Pons (tissue), 1 donor: ENCODE results near the gene LBH.
A peak's percentile ranks its signal among the peaks of the same experiment; 100 is the strongest.

Experiments used
- DNase-seq: peaks from one replicate; pipeline ENCODE4 v3.0.0-alpha.2; 2016; ENCODE audit warnings: low spot score

Gene LBH

GRCh38 chr2:30231212-30231995 is at the start of gene LBH:
TSS of gene LBH (plus strand) at chr2:30231534. CDS start at chr2:30231739, 205 bp downstream.
- peak; percentile 77 for DNase-seq

DNA sequence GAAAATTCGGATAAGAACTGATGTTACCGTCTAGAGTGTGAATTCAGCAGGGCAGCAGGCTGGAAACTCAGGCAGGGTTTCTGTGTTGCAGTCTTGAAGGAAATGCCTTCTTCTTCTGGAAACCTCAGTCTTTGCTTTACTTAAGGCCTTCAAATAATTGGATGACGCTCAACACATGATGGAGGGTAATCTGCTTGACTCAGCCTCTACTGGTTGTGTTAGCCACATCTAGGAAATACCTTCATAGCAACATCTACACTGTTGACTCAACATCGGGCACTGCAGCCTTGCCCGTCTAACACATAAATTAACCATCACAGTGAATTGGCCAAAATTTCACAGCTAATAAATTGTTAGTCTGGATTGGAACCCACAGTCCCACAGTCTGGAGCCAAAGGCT is 47.3 kb upstream of the LBH start:
- DNase-seq: no peak

GRCh38 chr2:30185178-30185577 is 46.2 kb upstream of the LBH start:
- DNase-seq: no peak

DNA sequence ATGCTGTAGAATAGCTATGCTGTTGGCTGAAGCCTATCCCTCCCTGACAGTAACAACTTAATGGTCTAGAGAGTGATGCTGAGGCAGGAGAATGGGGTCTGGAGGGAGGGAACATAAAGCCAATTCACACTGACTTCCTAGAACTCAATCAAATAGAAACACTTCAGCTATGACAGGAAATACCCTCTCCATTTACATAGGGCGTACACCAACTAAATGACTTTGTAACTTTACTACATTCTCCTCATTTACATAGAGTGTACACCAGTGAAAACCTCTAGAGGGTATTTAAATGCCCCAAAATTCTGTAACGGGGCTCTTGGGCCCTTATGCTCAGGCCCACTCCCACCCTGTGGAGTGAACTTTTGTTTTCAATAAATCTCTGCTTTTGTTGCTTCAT is 43.0 kb upstream of the LBH start:
- DNase-seq: no peak

- no peak for DNase-seq
These were observed 40.7 kb upstream of the LBH start for GRCh38 chr2:30190637-30191036.

- no peak for DNase-seq
These were observed 40.2 kb upstream of the LBH start for GRCh38 chr2:30191107-30191506.

DNA sequence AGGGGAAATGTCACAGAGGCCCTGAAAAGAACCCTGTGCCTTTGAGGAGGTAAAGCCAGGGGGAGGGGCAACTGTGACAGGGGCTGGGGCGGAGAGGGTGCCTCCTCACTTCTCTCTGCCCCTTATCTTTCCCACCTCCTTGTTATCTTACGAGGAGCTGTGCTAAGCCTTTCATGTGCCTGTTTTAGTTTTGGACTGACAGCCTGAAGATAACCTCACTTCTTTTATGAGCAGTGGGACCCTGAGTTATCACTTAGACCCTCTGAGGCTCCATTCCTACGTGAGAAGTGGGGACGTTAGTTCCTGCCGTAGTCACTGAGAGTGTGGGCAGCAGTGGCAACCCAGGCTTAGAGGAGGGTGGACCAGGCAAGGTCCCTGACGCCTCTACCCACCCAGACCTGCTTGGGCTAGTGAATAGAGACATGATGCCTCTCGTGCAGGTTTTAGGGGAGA is 39.5 kb upstream of the LBH start:
- DNase-seq: no peak

- no peak for DNase-seq
These were observed 39.0 kb upstream of the LBH start for GRCh38 chr2:30192314-30192713.

GRCh38 chr2:30193104-30193681 is 38.1 kb upstream of the LBH start:
- no peak for DNase-seq

DNA sequence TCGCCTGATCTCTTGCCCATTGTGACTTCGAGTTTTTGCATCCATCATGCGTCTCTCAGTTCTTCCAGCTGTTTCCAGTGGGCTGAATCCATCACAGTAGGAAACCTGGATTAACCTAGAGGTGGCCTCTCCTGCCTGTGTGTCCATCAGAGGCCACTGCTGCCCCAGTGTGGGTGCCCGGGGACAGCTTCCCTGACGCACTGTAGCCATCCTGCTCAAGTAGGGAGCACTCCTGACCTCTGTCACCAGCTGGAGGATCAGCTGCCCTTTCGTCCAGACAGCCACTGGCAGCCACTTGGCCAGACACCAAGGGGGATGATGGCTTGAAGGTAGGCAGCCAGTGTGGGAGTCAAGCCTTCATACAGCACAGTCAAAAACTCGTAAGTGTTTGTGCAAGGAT is 36.9 kb upstream of the LBH start:
- no peak for DNase-seq

- no peak for DNase-seq
These were observed 36.3 kb upstream of the LBH start for GRCh38 chr2:30195016-30195415.

- DNase-seq: no peak
These were observed 33.7 kb upstream of the LBH start for GRCh38 chr2:30197570-30198192.

DNA sequence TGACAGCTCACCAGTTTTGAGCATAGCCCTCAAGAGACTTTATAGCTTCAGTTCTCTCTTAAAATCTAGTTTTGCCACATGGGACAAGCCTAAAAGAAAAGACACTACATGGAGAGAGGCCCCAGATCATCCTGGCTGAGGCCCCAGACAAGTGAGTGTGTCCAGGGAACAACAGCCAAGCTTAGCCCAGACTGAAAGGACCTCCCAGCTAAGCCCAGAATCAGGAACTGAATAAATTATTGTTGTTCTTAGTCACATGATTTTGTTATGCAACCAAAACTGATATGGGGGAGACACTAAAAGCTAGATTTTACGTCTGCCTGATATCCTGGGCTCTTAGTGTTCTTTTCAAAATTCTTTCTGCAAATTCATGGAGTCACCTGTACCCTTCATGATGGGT is 29.3 kb upstream of the LBH start:
- peak; percentile 62 for DNase-seq

DNA sequence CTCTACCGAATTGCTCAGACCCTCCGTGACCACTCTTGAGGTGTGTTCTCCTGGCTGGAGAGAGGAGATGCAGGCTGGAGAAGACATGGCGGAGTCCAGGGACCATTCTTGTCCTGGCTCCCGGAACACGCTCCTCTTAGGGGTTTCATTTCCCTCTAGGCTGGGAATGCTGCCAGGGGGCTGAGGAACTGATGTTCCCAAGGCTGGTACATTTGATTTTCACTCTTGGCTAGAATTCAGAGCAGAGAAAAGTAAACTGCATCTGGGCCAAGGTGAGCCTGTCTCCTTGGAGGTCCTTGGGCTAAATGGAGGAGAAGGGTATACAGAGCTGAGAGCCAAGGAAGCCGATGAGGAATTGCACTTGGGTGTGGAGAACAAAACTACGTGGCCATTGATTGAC is 28.2 kb upstream of the LBH start:
- DNase-seq: no peak

- DNase-seq: no peak
These were observed 27.1 kb upstream of the LBH start for GRCh38 chr2:30204281-30204680.

GRCh38 chr2:30205456-30205855 is 25.9 kb upstream of the LBH start:
- no peak for DNase-seq

GRCh38 chr2:30206461-30207430 is 24.6 kb upstream of the LBH start:
- DNase-seq: no peak

DNA sequence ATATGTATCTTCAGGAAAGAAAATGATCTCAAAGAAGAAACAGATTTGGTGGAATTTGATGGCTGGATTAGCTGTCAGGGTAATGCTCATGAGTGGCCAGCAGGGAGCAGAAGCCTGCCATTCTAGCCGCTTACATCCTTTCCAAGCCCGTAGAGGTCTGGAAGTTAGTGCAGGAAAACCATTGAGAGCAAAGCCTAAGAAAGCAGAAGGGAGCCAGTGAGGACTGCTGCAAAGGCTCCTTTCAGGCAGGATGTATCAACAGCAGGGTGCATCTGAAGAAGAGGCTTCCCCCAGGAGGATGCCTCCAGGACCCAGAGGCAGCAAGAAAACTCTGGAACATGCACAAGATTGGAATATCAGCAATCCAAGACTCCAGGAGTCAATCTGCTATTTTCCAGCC is 22.9 kb upstream of the LBH start:
- peak; percentile 81 for DNase-seq

DNA sequence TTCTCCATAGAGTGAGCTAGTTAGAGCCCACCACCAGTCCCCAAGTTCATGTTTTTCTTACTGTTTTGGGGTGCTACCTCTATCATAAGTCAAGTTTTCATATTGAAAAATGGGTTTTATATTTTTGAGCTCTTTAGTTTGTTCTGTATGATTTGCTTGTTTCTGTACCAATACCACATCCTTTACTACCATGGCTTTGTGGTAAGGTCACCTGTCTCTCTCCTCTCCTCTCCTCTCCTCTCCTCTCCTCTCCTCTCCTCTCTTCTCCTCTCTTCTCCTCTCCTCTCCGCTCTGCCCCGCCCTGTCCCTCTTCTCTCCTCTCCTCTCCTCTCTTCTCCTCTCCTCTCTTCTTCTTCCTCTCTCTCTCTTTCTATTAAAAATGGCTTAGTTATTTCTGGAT is 22.1 kb upstream of the LBH start:
- DNase-seq: no peak

DNA sequence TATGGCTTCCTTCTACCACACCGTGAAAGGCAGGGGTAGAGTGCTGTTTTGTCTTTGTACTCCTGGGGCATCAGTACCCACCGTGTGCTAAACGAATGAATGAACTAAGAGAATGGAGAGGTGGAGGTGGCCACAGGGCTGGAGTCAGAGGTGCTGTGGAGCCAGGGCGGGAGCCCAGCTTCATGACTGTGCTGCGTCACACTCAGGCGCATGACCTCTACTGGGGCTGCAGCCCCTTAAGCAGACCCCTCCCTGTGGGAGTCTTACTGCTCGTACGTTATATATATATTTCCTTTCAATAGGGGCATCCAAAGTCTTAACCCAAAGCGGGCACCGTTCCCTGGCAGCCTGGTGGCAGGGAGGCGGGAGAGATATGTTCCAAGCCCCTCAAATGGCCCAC is 18.0 kb upstream of the LBH start:
- no peak for DNase-seq

GRCh38 chr2:30213907-30214463 is 17.3 kb upstream of the LBH start:
- no peak for DNase-seq

DNA sequence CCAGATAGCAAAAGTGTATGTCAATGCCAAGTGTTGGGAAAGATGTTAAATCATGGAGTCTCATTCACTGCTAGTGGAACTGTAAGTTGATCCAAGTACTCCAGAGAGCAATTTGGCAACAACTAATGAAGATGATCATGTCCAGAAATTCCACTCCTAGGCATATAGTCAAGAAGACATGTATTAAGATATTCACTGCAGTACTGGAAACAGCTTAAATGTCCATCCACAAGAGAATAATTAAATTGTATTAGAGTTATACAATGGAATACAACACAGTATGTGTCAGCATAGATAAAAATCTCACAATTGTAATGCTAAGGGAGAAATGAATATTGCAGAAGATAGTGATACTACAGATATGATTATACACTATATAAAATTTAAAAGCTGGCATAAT is 15.2 kb upstream of the LBH start:
- no peak for DNase-seq
